ENCODE data around the gene SEPTIN2.
"Not testable (repeated sequence)": the region's sequence is repeated elsewhere in the genome, so short reads cannot be mapped to it uniquely, and the experiment has no call there.

Gene SEPTIN2

DNA sequence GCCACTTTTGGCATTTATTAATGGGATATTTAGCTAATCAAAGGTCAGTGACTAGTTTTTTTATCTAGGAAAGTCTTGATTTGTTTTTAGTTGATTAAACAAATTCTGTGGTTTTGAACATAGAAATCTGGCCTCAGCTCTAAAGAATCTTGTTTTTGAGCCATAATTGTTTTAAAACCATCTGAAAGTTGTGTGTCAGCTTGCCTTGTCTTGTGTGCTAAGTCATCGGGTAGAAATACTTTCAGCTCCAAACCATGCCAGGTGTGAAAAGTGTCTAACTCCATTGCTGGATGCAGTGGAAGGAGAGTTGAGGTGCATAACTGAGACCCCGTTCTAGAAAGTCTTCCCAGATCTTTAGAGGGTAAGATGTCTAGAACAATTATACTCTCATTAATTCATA is 63.1 kb downstream of the SEPTIN2 start:
- Mint-ChIP-seq H3K36me3 (ENCODE audit: low read depth) (peaks cover 37% of the 10 kb centered on the region), H3K27me3 (no peaks in the 10 kb centered on the region), H3K4me1 (ENCODE audit: low read depth) (peaks cover 11% of the 10 kb centered on the region), H3K4me3 (no peak overlapping the region), H3K27ac (no peak overlapping the region), H3K9me3 (no peaks in the 10 kb centered on the region)
- intact Hi-C loops (cut with micrococcal nuclease) = no loop called here

- Mint-ChIP-seq H3K4me1 (ENCODE audit: low read depth) (peaks cover 5% of the 10 kb centered on the region), H3K9me3 (no peaks in the 10 kb centered on the region), H3K27ac (no peak overlapping the region), H3K4me3 (no peak overlapping the region), H3K27me3 (no peaks in the 10 kb centered on the region), H3K36me3 (ENCODE audit: low read depth) (peaks cover 35% of the 10 kb centered on the region)
- intact Hi-C loops (cut with micrococcal nuclease) = no loop called here
Measured at GRCh38 chr2:241379481-241380480, 64.1 kb downstream of the SEPTIN2 start.

GRCh38 chr2:241381872-241382271 is 66.1 kb downstream of the SEPTIN2 start:
- H3K9me3 Mint-ChIP-seq = no peaks in the 10 kb centered on the region
- no peak overlapping the region for H3K4me3 Mint-ChIP-seq
- H3K36me3 Mint-ChIP-seq (ENCODE audit: low read depth) = peaks cover 19% of the 10 kb centered on the region
- no peaks in the 10 kb centered on the region for H3K27me3 Mint-ChIP-seq
- H3K4me1 Mint-ChIP-seq (ENCODE audit: low read depth) = no peaks in the 10 kb centered on the region
- intact Hi-C loops (cut with micrococcal nuclease) = no loop called here
- H3K27ac Mint-ChIP-seq = no peak overlapping the region

- H3K4me3 Mint-ChIP-seq; H3K9me3 Mint-ChIP-seq; intact Hi-C loops (cut with micrococcal nuclease); H3K27me3 Mint-ChIP-seq; H3K27ac Mint-ChIP-seq; H3K4me1 Mint-ChIP-seq (ENCODE audit: low read depth): not testable (repeated sequence)
- peaks cover 13% of the 10 kb centered on the region for H3K36me3 Mint-ChIP-seq (ENCODE audit: low read depth)
Measured at GRCh38 chr2:241385450-241385849, 69.7 kb downstream of the SEPTIN2 start.

DNA sequence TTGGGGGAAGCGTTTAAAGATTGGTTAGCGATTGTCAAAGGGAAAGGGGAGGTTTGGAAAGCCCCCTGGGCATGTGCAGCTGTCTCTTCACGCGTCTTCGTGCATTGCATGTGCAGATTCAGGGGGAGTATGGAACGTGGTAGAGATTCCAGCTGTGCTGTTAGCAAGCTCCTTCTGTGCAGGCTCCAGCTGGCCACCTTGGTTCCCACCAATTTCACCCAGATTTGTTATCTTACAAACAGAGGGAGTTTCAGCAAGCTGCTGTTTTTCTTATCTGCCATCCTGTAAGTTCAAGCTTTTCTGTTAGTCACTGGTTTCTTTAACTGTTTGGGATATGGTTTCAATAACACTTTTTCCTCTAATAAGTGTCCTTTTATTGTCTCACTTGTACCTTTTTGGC is 70.8 kb downstream of the SEPTIN2 start:
- no peaks in the 10 kb centered on the region for H3K27me3 Mint-ChIP-seq
- H3K4me1 Mint-ChIP-seq (ENCODE audit: low read depth) = no peaks in the 10 kb centered on the region
- intact Hi-C loops (cut with micrococcal nuclease) = no loop called here
- peaks cover 13% of the 10 kb centered on the region for H3K36me3 Mint-ChIP-seq (ENCODE audit: low read depth)
- H3K27ac Mint-ChIP-seq = no peak overlapping the region
- no peaks in the 10 kb centered on the region for H3K9me3 Mint-ChIP-seq
- H3K4me3 Mint-ChIP-seq = no peak overlapping the region

DNA sequence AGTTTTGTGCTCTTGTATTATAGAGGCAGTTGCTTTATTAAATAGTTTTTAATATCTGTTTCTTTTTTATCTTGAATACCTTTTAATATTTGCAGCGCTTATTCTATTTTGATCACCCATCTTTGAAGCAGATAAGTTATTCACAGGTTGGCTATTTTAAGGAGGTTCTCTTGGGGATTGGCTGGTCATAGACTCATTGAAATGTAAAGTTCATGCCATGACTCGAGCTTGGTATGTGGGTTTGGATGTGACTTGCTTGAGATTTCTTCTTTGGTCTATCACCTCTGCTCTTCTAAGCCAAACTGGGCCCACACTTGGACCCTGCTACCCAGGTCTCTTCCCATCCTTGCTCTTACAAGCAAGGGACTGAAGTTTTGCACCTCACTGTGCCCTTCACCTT is 74.0 kb downstream of the SEPTIN2 start:
- Mint-ChIP-seq H3K4me1 (ENCODE audit: low read depth) (no peaks in the 10 kb centered on the region), H3K27ac (no peak overlapping the region), H3K9me3 (no peaks in the 10 kb centered on the region), H3K4me3 (no peak overlapping the region), H3K27me3 (no peaks in the 10 kb centered on the region), H3K36me3 (ENCODE audit: low read depth) (peaks cover 2% of the 10 kb centered on the region)
- intact Hi-C loops (cut with micrococcal nuclease) = no loop called here

DNA sequence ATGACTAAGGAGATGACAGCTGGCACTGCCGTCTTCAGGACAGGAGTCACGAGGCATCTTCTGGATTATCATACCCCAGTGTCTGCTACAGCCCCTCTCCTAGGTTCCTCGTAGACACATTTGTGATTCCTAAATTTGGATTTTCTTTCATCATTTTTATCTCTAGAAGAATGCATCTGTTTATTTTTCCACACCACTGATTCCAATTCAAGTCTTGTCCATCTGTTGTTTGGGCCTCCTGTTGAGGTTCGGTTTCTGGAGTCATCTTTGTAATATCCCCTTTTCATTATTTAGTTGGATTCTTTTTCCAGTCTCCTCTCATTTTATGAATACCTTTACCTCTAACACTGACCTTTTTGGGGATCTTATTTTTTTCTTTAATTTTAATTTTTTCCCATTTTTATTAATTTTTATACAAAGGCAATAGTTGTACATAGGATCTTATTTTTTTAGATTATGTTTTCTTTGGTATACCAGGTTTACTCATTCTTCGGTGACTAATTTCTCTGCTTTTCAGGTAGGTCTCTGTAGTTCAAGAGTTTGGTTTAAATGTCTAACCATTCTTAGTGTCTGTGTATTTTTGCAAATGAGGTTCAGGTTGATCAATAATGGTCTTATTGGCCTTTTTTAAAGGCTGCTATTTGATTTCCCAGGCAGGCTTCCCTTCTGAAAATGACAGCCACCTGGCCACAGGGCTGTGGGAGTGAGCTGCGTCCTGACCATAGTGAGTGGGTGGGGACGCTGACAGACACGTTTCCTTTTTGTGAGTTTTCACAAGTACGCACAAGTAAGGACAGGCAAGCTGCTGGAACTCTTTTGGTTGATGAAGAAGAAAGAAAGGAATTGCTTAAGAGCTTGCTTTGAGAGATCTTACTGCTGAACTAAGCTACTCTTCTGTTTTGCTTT is 74.8 kb downstream of the SEPTIN2 start:
- H3K4me3 Mint-ChIP-seq = no peak overlapping the region
- H3K27me3 Mint-ChIP-seq = no peaks in the 10 kb centered on the region
- H3K27ac Mint-ChIP-seq = no peak overlapping the region
- H3K4me1 Mint-ChIP-seq (ENCODE audit: low read depth) = no peaks in the 10 kb centered on the region
- H3K9me3 Mint-ChIP-seq = no peaks in the 10 kb centered on the region
- intact Hi-C loops (cut with micrococcal nuclease) = no loop called here
- peaks cover 10% of the 10 kb centered on the region for H3K36me3 Mint-ChIP-seq (ENCODE audit: low read depth)

DNA sequence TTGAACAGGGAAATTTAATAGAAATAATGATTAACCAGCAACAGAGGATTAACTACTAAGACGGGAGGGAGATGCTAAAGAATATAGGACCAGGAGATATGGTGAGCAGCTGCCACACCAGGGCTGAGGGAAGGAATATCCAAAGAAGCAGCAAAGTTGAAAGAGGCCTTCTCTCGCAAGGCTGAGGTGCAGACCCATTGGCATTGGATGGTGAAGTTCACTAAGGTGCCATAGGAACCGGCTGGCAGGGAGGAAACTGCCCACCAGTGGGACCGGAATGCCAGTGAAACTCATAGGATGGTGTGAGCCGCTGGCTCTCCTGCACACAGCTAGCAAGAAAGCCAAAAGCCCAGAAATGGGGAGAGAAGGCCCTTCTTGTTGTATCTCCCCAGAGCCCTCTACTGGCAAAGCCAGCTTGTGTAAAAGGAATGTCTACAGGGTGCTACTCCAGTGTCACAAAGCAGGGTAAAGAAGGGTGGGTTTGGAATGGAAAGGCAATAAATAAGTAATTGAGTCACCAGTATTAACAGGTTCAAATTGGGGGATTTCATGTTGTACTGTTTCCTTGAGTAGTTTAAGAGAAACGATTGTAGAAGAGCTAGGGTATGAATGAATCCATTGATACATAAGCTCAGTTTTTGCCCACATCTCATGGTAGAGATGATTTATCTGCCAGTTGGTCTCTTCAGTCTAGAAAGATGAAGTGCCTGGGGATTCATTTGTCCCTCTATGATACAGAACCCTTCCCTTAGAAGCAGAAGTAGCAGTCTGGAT is 76.4 kb downstream of the SEPTIN2 start:
- Mint-ChIP-seq H3K27ac (no peak overlapping the region), H3K36me3 (ENCODE audit: low read depth) (peaks cover 14% of the 10 kb centered on the region), H3K27me3 (no peaks in the 10 kb centered on the region), H3K9me3 (no peaks in the 10 kb centered on the region), H3K4me1 (ENCODE audit: low read depth) (no peaks in the 10 kb centered on the region), H3K4me3 (no peak overlapping the region)
- intact Hi-C loops (cut with micrococcal nuclease) = no loop called here

- intact Hi-C loops (cut with micrococcal nuclease); H3K4me3 Mint-ChIP-seq; H3K9me3 Mint-ChIP-seq; H3K4me1 Mint-ChIP-seq (ENCODE audit: low read depth); H3K27ac Mint-ChIP-seq; H3K27me3 Mint-ChIP-seq: not testable (repeated sequence)
- H3K36me3 Mint-ChIP-seq (ENCODE audit: low read depth) = peaks cover 14% of the 10 kb centered on the region
Measured at GRCh38 chr2:241392753-241393152, 77.0 kb downstream of the SEPTIN2 start.

GRCh38 chr2:241393524-241394196 is 77.9 kb downstream of the SEPTIN2 start:
- Mint-ChIP-seq H3K36me3 (ENCODE audit: low read depth) (peaks cover 14% of the 10 kb centered on the region), H3K27ac (no peak overlapping the region), H3K27me3 (no peaks in the 10 kb centered on the region), H3K4me1 (ENCODE audit: low read depth) (no peaks in the 10 kb centered on the region), H3K4me3 (no peak overlapping the region), H3K9me3 (no peaks in the 10 kb centered on the region)
- intact Hi-C loops (cut with micrococcal nuclease) = no loop called here

GRCh38 chr2:241396809-241397208 is 81.1 kb downstream of the SEPTIN2 start:
- H3K4me1 Mint-ChIP-seq (ENCODE audit: low read depth); H3K27ac Mint-ChIP-seq; H3K4me3 Mint-ChIP-seq; H3K27me3 Mint-ChIP-seq; H3K9me3 Mint-ChIP-seq; intact Hi-C loops (cut with micrococcal nuclease): not testable (repeated sequence)
- peaks cover 14% of the 10 kb centered on the region for H3K36me3 Mint-ChIP-seq (ENCODE audit: low read depth)

GRCh38 chr2:241399941-241400922 is 84.5 kb downstream of the SEPTIN2 start:
- Mint-ChIP-seq H3K27ac (no peak overlapping the region), H3K27me3 (no peaks in the 10 kb centered on the region), H3K4me1 (ENCODE audit: low read depth) (no peaks in the 10 kb centered on the region), H3K36me3 (ENCODE audit: low read depth) (peaks cover 7% of the 10 kb centered on the region), H3K9me3 (no peaks in the 10 kb centered on the region), H3K4me3 (no peak overlapping the region)
- intact Hi-C loops (cut with micrococcal nuclease) = no loop called here

Data from dendritic cell treated with granulocyte-macrophage colony-stimulating factor and Interleukin-4, amounts not matched to agents 40 ng/mL and 50 ng/mL, for 4 days (primary cell).